NCI-H2107 treated with DMSO at 0.1 percent for 48 hours (cell line): ENCODE data around the gene PDE4DIP.
"Not testable (repeated sequence)": the region's sequence is repeated elsewhere in the genome, so short reads cannot be mapped to it uniquely, and the experiment has no call there.

Experiments used
- DNase-seq: peaks from one replicate; lab custom pipeline; 2025; ENCODE audit not compliant: unreplicated experiment; lab: John Stamatoyannopoulos, UW

Gene PDE4DIP

DNA sequence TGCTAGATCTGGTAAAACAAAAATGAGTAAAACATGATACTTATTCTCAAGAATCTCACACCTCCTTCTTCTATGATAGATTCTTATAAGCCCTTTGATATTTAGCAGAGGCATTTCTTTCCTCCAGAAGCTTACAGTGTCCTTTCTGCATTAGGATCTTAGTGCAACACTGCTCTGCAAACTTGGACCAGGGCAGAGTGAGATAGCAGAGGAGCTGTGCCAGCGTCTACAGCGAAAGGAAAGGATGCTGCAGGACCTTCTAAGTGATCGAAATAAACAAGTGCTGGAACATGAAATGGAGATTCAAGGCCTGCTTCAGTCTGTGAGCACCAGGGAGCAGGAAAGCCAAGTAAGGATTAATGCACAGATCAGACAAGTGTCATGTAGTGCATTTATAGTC, 124.5 kb downstream of the PDE4DIP start:
- not testable (repeated sequence) for DNase-seq

DNA sequence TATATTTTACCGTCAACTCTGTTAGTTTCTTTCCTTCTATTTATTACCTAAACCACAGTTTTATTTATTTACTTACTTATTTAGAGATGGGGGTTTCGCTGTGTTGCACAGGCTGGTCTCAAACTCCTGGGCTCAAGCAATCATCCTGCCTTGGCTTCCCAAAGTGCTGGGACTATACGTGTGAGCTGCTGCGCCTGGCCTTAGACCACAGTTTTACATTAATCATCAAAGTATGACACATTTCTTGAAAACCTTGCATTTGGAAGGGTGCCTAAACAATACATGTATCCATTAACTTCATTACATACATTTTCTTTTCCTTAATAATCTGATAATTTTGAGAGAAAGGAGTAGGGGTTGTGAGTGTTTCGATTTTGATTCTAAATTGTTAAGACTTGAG, 124.9 kb downstream of the PDE4DIP start:
- DNase-seq, result not testable (repeated sequence)

DNA sequence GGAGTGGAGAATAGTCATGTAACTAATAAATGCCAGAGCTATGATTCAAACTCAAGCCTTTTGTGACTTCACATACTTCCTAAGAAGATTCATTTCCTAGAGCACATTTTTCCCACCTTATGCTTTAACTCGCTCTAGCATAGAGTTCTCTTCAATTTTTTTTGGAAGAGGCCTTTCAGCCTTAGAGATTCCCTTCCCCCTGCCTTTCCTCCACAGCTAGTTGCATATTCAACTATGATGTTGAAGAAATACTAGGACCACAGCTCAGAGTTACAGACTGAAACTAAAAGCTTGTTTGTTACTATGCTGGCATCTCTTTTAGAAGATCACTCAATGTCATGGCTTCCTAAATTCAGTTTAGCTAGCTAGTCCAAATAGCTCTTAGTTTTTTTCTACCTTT, 131.2 kb downstream of the PDE4DIP start:
- not testable (repeated sequence) for DNase-seq

DNA sequence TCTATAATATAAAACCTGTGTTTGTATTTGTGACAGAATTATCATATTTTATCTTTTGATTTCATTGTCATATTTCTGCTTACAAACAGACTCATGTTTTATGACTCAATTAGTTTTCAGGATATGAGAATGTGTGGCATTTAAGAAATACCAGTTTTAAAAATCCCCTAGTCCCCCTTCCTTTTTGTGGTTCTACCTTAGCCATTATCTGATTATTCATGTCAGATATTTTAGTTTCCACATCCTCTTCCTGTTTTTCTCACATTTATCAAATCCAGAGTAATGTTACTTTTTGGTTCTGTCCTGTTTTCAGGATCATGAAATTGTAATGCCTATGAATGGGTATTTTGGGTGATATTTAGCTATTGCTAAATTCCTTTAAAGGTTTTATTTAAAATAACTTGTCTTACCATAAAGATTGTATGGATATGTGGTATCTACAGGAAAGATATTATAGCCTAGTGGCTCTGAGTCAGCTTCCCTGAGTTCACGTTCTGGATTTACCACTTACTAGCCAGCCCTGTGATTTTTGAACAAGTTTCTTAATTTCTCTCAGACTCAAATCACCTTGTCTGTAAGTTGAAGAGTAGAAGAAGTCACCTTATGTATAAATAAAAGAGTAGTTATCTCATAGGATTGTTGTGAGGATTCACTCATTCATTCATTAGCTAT, 131.8 kb downstream of the PDE4DIP start:
- DNase-seq, result not testable (repeated sequence)

DNA sequence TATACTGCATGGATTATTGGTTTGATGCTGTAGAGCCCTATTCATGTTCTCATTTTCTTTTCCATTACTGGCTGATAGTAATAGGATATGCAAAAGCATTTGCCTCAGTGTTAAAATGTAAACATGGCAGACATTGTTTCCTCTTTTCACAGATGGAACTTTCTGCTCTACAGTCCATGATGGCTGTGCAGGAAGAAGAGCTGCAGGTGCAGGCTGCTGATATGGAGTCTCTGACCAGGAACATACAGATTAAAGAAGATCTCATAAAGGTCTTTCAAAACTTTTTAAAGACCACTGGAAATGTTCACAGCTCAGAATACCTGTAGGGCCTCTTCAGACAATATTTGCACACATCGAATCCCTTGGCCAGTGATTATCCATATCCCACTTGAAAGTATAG, 133.6 kb downstream of the PDE4DIP start:
- not testable (repeated sequence) for DNase-seq

DNA sequence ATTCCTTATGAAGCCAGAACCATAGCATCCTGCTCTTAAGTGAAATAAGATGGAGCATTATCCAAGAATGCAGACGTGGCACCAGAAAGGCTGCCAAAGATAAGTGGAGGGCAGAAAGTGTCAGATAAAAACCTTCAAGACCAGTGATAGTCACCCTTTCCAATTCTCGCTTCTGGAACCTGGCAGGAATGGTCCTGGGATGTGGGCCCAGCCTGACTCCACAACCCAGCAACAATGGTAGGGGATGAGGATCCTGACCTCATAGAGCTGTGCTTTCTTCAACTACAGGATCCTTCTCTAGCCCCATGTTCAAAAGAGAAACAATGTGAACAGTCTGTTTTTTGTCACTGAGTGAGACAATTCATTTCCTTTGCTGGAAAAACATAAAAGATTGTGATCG, 145.2 kb downstream of the PDE4DIP start:
- DNase-seq, result not testable (repeated sequence)

DNA sequence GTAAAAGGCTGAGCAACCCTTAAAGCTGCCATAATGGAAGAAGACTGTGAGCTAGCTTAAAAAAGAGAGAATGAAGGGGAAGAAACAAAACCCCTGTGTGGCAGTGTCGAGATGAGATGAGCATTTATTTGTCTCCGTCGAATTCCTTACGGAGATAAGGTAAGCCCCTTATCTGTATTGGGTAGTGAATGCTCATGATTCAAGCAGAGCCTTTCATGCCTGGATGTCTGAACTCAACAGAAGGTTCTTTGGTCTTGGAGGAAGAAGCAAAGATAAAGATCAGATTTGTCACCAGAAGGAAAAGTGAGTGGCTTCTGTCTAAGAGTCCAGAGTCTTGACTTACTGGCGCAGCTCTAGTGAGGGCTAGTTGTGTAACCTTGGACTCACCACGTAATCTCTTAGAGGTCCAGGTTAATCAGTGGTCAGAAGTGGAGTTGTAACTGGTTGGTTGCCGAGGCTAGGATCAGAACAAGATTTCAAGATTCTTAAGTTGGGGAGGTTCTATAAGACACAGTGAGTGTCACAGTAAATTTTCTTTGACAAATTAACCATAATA, 146.1 kb downstream of the PDE4DIP start:
- not testable (repeated sequence) for DNase-seq

DNA sequence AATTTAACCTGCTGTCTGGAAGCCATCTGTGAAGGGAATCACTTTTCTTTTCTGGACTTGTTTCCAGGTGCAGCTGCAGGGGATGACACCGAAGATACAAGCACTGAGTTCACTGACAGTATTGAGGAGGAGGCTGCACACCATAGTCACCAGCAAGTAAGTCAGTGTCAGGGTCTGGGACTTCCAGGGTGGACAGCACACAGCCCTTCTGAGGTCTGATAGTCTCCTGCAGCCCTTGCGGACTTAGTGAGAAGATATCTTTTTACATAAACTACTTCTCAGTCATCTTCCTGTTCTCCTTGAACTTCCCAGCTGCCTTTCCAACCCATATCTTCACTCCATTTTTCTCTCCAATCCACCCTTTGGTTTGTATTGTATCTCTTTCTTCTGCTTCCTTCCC, 147.6 kb downstream of the PDE4DIP start:
- not testable (repeated sequence) for DNase-seq

DNA sequence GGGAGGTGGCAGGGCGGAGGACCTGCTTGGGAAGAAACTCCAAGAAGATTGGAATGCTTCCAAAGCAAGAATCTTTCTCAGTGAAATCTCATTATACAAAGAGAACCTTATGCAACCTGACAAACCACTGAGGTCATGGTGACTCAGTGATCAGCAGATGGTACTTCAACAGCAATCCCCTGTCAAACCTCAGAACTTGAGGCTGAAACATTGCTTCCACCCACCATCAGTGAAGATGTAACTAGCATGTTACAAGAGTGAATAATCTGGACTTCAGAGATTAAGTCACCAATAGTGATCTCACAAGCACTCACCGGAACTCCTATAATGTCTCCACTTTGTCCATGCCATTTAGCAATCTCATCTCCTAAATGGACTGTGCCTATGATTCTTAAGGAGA, 148.1 kb downstream of the PDE4DIP start:
- not testable (repeated sequence) for DNase-seq

DNA sequence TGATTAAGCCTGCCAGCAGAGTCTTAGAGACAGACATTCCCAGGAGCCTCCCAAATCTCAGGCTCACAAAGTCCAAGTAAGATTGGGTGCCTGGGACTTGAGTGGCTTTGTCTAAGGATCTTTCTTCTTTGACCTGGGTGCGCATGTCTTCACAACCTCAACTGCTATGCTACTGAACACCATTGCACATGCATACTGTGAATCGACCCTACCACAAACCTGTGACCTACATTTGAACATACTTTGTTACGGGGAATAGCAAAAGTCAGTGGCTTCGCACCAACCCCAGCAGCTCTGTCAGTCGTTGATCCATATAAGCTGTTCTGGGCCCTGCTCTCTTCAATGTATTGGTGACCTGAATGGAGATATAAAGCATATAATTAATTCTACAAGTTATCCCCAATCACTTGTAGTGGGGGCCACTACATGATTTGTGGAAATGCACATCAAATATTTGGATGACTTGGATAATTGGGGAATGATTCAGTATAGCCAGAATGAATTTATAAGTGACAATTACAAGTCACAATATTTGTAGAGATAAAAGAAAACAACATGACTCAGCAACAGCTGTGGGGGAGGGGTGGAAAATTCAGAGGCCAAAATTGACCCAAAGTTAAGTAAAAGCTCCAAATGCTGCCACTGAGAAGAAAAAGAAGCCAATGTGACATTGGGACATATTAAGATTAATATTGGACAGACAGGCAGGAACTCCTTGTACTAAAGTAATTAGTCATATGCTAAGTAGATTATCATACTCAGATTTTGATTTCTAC, 152.4 kb downstream of the PDE4DIP start:
- DNase-seq, result not testable (repeated sequence)

DNA sequence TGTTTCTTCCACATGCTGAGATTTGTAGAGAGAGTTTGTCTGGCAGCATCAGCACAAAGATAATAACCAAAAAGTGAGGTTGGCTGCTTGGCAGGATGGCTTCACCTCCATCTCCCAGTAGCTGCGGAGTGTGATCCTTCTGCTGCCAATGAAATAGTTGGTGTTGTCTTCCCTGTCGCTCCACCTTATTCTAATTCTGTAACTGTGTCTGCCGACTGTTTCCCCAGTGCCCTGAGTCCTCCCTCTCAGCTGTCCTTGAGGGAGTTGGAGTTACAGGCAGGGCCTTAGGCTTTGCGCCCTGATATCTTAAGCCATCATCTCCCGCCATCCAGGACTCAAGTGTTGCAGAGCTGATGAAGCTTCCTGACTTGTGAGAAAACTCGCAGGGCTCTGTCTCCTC, 153.2 kb downstream of the PDE4DIP start:
- DNase-seq, result not testable (repeated sequence)

DNA sequence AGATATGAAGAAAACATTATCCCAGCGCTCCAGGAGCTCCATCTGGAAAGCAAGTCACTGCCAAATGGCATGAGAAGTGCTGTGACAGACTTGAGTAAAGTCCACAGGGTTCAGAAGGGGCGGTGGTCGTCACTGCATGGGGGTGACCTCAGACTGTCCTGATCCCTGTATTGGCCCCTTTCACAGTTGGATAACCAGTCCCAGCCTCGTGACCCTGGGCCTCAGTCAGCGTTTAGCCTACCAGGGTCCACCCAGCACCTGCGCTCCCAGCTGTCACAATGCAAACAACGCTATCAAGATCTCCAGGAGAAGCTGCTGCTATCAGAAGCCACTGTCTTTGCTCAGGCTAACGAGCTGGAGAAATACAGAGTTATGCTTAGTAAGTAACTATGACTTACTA, 158.4 kb downstream of the PDE4DIP start:
- DNase-seq, result not testable (repeated sequence)

DNA sequence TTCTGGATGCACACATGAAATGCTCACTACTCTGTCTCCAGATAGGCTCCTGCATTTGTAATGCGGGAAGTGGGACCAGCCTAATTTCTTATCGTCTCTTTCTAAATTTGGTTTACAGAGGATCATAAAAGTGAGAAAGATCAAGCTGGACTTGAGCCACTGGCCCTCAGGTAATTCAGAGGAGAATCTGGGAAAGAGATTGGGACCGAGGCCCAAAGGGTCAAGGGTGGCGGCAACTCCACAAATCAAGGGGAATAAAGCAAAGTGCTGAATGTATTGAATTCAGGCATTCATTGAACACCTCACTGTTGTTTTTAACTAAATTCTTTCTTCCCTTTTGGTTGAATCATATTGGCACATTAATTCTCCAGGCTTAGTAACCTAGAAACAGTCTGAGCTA, 164.1 kb downstream of the PDE4DIP start:
- DNase-seq, result not testable (repeated sequence)

DNA sequence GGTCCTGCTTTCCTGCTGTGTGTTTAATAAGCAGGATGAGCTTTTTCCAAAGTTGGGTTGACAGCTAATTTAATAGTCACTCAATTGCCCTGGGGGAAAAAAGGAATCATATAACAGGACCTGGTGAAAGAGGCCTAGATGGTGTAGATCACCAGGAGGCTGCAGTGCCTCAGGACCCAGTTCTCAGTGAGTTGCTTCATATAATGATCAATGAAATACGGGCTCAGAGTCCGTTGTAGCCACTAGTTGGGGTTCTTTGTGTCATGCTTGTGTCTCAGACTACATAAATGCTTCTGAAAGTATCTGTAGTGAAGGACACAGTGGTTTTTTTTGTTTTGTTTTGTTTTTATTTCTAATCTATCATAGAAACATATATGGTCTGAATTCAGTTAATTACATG, 164.5 kb downstream of the PDE4DIP start:
- DNase-seq, result not testable (repeated sequence)

DNA sequence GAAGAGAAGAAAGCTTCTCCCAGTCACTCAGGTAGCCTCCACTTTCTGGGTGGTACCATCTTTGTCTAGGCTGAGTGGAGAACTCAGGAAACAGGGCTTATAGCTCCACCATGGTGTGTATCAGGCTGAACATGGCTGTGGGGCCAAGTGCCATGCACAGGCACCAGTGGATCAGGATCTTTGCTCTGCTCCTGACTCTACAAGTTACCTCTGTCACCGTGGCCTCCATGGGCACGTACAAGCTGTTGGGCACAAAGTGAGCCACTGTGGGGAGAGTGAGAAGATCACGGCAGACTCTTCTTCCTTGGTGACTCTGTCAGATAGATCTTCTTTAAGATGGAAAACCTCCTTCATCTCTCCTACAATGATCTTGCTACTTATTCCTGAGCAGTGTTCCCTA, 165.5 kb downstream of the PDE4DIP start:
- not testable (repeated sequence) for DNase-seq

DNA sequence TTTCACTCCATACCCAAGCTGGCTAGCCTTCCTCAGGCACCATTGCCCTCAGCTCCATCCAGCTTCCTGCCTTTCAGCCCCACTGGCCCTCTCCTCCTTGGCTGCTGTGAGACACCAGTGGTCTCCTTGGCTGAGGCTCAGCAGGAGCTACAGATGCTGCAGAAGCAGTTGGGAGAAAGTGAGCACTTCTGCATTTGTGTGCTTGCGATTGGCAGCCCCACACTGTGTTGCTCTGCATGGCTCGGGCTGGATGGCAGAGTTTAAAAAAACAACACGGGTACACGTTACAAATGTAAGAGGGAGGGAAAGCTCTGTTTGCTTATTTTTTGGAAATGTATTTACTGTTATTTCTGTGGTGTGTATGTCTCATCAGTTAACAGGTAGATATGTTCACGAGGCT, 168.4 kb downstream of the PDE4DIP start:
- DNase-seq, result not testable (repeated sequence)

DNA sequence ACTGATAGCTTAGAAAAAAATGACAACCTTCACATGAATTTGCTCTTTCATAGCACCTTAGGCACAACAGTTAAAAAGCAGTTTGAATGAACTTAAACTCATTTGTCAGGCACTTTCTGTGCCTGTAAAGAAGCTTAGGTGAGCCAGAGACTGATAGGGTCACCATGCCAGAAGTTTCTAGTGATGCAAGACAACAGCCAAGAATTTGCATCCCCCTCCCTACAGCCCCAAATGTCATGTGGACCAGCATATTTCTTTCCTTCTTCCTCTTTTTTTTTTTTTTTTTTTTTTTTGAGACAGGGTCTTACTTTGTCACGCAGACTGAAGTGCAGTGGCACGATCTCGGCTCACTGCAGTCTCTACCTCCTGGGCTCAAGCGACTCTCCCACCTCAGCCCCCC, 169.3 kb downstream of the PDE4DIP start:
- DNase-seq, result not testable (repeated sequence)

DNA sequence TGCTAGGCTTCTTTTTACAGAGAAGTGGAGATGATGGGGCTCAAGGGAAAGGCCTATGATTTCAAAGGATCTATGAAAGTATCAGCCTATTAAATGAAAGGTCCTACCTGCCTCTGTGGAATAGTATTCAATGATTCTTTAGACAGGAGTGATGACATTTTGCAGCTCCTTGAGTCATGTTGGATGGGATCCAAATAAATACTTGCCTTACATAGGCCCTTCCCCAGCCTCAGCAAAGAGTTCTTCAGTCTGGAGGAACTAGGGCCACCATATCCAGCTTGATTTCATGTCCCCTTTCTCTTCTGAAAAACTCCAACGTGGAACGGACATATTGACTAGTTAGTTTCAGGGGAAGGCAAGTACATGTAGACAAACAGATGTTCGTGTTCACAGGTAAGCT, 171.3 kb downstream of the PDE4DIP start:
- not testable (repeated sequence) for DNase-seq

DNA sequence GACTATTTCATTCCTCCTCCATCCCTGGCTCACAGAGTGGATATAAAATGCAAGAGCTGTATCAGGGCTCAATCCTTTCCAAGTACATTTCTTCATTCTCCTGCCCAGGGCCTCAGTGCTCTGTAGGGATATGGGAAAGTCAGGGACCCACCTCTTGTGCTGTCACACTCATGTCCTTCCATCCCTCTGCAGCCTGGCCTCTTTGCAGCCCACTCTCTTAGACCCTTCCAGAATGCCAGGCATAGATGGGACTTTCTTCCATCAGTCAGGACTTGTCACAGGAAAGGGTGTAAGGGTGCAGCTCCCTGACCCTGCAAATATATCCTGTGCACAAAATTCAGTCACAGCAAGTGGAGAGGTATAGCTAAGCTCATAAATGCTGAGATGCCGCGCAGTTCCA, 172.4 kb downstream of the PDE4DIP start:
- not testable (repeated sequence) for DNase-seq

DNA sequence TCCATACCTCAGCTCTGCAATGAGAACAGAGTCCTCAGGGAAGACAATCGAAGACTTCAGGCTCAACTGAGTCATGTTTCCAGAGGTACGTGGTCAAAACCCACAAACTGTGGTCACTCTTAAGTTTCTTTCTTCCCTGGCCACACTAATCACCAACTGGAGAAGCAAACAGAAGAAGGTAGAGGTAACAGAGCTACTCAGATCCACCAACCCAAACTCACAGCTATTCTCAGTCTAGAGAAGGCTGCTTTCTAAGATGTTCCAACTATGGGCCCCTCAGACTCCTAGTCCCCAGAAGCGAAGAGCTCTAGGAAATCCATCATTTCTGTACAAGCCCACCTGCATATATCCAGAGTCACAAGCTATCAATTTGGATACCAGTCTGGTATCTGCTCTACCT, 174.3 kb downstream of the PDE4DIP start:
- DNase-seq, result not testable (repeated sequence)

DNA sequence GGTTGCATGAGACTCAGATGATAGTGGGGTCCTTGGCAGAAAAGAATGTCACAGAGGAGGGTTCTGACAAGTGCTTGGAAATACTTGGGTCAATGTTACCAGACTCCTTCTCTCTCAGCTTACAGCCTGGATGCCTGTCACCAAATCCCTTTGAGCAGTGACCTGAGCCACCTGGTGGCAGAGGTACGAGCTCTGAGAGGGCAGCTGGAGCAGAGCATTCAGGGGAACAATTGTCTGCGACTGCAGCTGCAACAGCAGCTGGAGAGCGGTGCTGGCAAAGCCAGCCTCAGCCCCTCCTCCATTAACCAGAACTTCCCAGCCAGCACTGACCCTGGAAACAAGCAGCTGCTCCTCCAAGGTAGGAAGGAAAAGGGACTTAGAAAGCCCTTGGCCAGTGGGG, 180.1 kb downstream of the PDE4DIP start:
- DNase-seq, result not testable (repeated sequence)

DNA sequence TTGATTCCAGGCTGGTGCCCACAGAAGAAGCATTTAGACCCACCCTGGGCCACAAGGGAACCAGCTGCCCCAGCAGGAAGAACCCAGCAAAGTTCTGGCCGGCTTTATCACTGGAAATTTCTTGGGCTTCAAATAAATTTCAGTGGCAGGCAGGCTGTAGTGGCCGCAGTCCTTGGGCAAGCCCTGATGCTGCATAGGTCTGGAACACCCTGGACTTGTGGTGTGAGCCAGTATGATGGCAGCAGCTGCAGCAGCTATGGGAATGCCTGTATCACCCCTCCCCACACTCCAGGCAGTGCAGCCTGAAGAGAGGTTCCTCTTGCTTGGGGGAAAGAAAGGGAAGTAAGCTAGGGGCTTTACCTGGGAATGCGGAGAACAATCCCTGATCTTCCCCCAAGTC, 189.7 kb downstream of the PDE4DIP start:
- not testable (repeated sequence) for DNase-seq
